ENCODE measurements around the gene LRIT2. TPM values are rescaled to one million over a fixed set of nuclear protein-coding genes. Genes with fewer than 3 reads are reported as not detected.

The LRIT2 gene
- total RNA-seq, 1 experiment from 2014 or later: not detected

GRCh38 chr10:84261236-84261915 lies 36.0 kb upstream of the LRIT2 start:
- H3K36me3 ChIP-seq (ENCODE audit: control insufficient read depth, insufficient read depth, low read length): no peaks in the 10 kb centered on the region
- ChIA-PET CTCF (interaction anchor here (0.7 kb wide), 1 partner anchor 276 kb away, joined by 3 read pairs; no protein-coding TSS in a partner anchor), POLR2A (no interaction called here)
- Mint-ChIP-seq H3K27ac (ENCODE audit: unreplicated experiment) (no peak overlapping the region), H3K4me3 (ENCODE audit: unreplicated experiment) (no peak overlapping the region), H3K27me3 (ENCODE audit: insufficient read depth, unreplicated experiment) (peaks cover 4% of the 10 kb centered on the region), H3K36me3 (ENCODE audit: insufficient read depth, unreplicated experiment) (no peaks in the 10 kb centered on the region), H3K9me3 (ENCODE audit: unreplicated experiment) (no peaks in the 10 kb centered on the region), H3K4me1 (ENCODE audit: low read depth, unreplicated experiment) (peaks cover 7% of the 10 kb centered on the region)
- intact Hi-C loops (cut with micrococcal nuclease; ENCODE audit: unreplicated experiment): loop anchor here (10.0 kb wide), 2 partner anchors 353 to 483 kb away; no protein-coding TSS in a partner anchor
- H3K4me3 ChIP-seq (ENCODE audit: low read depth, low read length): no peak overlapping the region
- no peaks in the 10 kb centered on the region; the same call in 1 of the 2 replicates for H3K27me3 ChIP-seq (replicated peaks; ENCODE audit: control insufficient read depth, insufficient read depth, low read length)
- TF ChIP-seq, protein P1, sequence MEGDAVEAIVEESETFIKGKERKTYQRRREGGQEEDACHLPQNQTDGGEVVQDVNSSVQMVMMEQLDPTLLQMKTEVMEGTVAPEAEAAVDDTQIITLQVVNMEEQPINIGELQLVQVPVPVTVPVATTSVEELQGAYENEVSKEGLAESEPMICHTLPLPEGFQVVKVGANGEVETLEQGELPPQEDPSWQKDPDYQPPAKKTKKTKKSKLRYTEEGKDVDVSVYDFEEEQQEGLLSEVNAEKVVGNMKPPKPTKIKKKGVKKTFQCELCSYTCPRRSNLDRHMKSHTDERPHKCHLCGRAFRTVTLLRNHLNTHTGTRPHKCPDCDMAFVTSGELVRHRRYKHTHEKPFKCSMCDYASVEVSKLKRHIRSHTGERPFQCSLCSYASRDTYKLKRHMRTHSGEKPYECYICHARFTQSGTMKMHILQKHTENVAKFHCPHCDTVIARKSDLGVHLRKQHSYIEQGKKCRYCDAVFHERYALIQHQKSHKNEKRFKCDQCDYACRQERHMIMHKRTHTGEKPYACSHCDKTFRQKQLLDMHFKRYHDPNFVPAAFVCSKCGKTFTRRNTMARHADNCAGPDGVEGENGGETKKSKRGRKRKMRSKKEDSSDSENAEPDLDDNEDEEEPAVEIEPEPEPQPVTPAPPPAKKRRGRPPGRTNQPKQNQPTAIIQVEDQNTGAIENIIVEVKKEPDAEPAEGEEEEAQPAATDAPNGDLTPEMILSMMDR (IDR thresholded peaks at IDR 0.05; ENCODE audit: insufficient read depth in 1 of 2, low read depth in 1 of 2, low read length in 1 of 2, severe bottlenecking in 1 of 2, unreplicated experiment in 1 of 2): no peak
- BruUV-seq (replicated peaks): no TSS peak
- no peaks in the 10 kb centered on the region for H3K4me1 ChIP-seq
- DNase-seq: no peak
- 0 out of 2 replicates have a peak, but pooled peaks cover 3% of the 10 kb centered on the region for H3K9me3 ChIP-seq

- Mint-ChIP-seq H3K27ac (ENCODE audit: unreplicated experiment) (no peak overlapping the region), H3K36me3 (ENCODE audit: insufficient read depth, unreplicated experiment) (no peaks in the 10 kb centered on the region), H3K4me1 (ENCODE audit: low read depth, unreplicated experiment) (no peaks in the 10 kb centered on the region), H3K9me3 (ENCODE audit: unreplicated experiment) (no peaks in the 10 kb centered on the region), H3K4me3 (ENCODE audit: unreplicated experiment) (no peak overlapping the region), H3K27me3 (ENCODE audit: insufficient read depth, unreplicated experiment) (peaks cover 4% of the 10 kb centered on the region)
- 0 out of 2 replicates have a peak, but pooled peaks cover 3% of the 10 kb centered on the region for H3K9me3 ChIP-seq
- H3K36me3 ChIP-seq (ENCODE audit: control insufficient read depth, insufficient read depth, low read length): no peaks in the 10 kb centered on the region
- H3K27me3 ChIP-seq (replicated peaks; ENCODE audit: control insufficient read depth, insufficient read depth, low read length): no peaks in the 10 kb centered on the region; the same call in 1 of the 2 replicates
- no peak for DNase-seq
- intact Hi-C loops (cut with micrococcal nuclease; ENCODE audit: unreplicated experiment): no loop called here
- POLR2A ChIA-PET: no interaction called here
- no TSS peak for BruUV-seq (replicated peaks)
- H3K4me1 ChIP-seq: no peaks in the 10 kb centered on the region
- CTCF ChIA-PET: interaction anchor here (1.3 kb wide), 1 partner anchor 279 kb away, joined by 3 read pairs; no protein-coding TSS in a partner anchor
- TF ChIP-seq, protein P1 (IDR thresholded peaks at IDR 0.05; ENCODE audit: insufficient read depth in 1 of 2, low read depth in 1 of 2, low read length in 1 of 2, severe bottlenecking in 1 of 2, unreplicated experiment in 1 of 2): no peak
- H3K4me3 ChIP-seq (ENCODE audit: low read depth, low read length): no peak overlapping the region
These were observed 32.8 kb upstream of the LRIT2 start for GRCh38 chr10:84258034-84258695.

DNA sequence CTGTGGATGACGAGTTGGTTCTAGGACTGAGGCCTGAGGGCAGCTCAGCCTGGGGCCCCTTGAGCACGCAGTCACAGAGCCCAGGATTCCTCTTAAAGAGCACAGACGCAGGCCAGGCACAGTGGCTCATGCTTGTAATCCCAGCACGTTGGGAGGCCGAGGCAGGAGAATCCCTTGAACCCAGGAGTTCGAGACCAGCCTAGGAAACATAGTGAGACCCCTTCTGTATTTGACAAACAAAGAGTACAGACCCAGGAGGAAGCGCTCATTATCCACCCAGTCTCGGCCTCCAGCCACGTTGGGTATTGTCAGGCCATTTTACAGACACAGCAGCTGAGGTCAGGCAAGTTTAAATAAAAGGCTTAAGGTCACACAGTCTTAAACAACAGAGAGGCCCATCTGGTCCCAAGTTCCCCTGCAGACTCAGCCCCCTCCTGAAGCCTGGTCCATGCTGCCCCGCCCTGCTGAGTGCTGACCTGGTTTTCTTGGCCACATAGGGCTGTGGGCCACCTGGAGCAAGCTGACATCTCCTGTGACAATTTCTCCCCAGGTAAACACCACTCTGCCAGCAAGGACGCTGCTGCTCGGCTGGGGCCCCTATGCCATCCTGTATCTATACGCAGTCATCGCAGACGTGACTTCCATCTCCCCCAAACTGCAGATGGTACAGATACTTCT lies 32.1 kb upstream of the LRIT2 start:
- POLR2A ChIA-PET: no interaction called here
- Mint-ChIP-seq H3K36me3 (ENCODE audit: insufficient read depth, unreplicated experiment) (no peaks in the 10 kb centered on the region), H3K4me3 (ENCODE audit: unreplicated experiment) (no peak overlapping the region), H3K27ac (ENCODE audit: unreplicated experiment) (no peak overlapping the region), H3K9me3 (ENCODE audit: unreplicated experiment) (no peaks in the 10 kb centered on the region), H3K27me3 (ENCODE audit: insufficient read depth, unreplicated experiment) (peaks cover 8% of the 10 kb centered on the region), H3K4me1 (ENCODE audit: low read depth, unreplicated experiment) (no peaks in the 10 kb centered on the region)
- CTCF ChIA-PET: interaction anchor here (1.3 kb wide), 1 partner anchor 280 kb away, joined by 3 read pairs; no protein-coding TSS in a partner anchor
- intact Hi-C loops (cut with micrococcal nuclease; ENCODE audit: unreplicated experiment): no loop called here
- TF ChIP-seq, protein P1 (IDR thresholded peaks at IDR 0.05; ENCODE audit: insufficient read depth in 1 of 2, low read depth in 1 of 2, low read length in 1 of 2, severe bottlenecking in 1 of 2, unreplicated experiment in 1 of 2): no peak
- Histone ChIP-seq H3K4me3 (ENCODE audit: low read depth, low read length) (no peak overlapping the region), H3K27me3 (replicated peaks; ENCODE audit: control insufficient read depth, insufficient read depth, low read length) (no peaks in the 10 kb centered on the region; the same call in 1 of the 2 replicates), H3K9me3 (0 out of 2 replicates have a peak, but pooled peaks cover 3% of the 10 kb centered on the region), H3K36me3 (ENCODE audit: control insufficient read depth, insufficient read depth, low read length) (no peaks in the 10 kb centered on the region), H3K4me1 (no peaks in the 10 kb centered on the region)
- DNase-seq: no peak
- no TSS peak for BruUV-seq (replicated peaks)
